OCI-LY3 (cell line): ENCODE measurements around the gene RNU6-1.

Experiments used
- H2AFZ ChIP-seq: fragments of 200-600, 300-600 bp; shearing (Covaris generic); 2 replicates; pipeline ENCODE4 v1.6.0; 2014; ENCODE audit warnings: antibody characterized with exemption, low read depth, low read length
- H3K27ac ChIP-seq: fragments of 200-600, 300-600 bp; sonication (generic); 2 replicates; pipeline ENCODE4 v1.5.1; 2014; ENCODE audit warnings: mild to moderate bottlenecking, low read length, moderate library complexity, mixed read lengths
- H3K27me3 ChIP-seq: fragments of 200-600, 300-600 bp; sonication (generic); 2 replicates; pipeline ENCODE4 v1.6.1; 2014; ENCODE audit warnings: low read depth, low read length, mixed read lengths
- H3K36me3 ChIP-seq: fragments of 200-600, 300-600 bp; sonication (generic); replicated peaks from 2 replicates; pipeline ENCODE3; 2014; ENCODE audit warnings: low read depth, low read length, mixed read lengths
- H3K4me1 ChIP-seq: fragments of 300-600, 200-600 bp; sonication (generic); 2 replicates; pipeline ENCODE4 v1.6.1; 2014; ENCODE audit warnings: low read length, mixed read lengths
- H3K4me2 ChIP-seq: fragments of 200-600, 300-600 bp; sonication (generic); 2 replicates; pipeline ENCODE4 v1.6.1; 2014; ENCODE audit warnings: low read length, mixed read lengths
- H3K4me3 ChIP-seq: fragments of 300-600, 200-600 bp; sonication (generic); 2 replicates; pipeline ENCODE4 v1.5.1; 2014; ENCODE audit warnings: antibody characterized with exemption, mild to moderate bottlenecking, low read length, moderate library complexity
- H3K79me2 ChIP-seq: fragments of 300-600, 200-600 bp; shearing (Covaris generic); 2 replicates; pipeline ENCODE4 v1.6.1; 2014; ENCODE audit warnings: mild to moderate bottlenecking, low read length, mixed read lengths
- H3K9ac ChIP-seq: fragments of 300-600, 200-600 bp; shearing (Covaris generic); 2 replicates; pipeline ENCODE4 v1.6.0; 2014; ENCODE audit warnings: mild to moderate bottlenecking, low read length, moderate library complexity
- H3K9me3 ChIP-seq: fragments of 200-600, 300-600 bp; shearing (Covaris generic); 2 replicates; pipeline ENCODE4 v1.6.1; 2014; ENCODE audit warnings: low read length, mixed read lengths; ENCODE audit not compliant: insufficient read depth
- H4K20me1 ChIP-seq: fragments of 200-600, 300-600 bp; sonication (generic); 2 replicates; pipeline ENCODE4 v1.6.1; 2016; ENCODE audit warnings: low read length, mixed read lengths; ENCODE audit not compliant: insufficient read depth
- EZH2phosphoT487 ChIP-seq: fragments of 200-600 bp; shearing (Covaris generic); IDR thresholded peaks from 2 replicates; pipeline ENCODE4 v1.6.1; 2018; ENCODE audit warnings: antibody characterized with exemption, mixed run types, low read depth
- TF ChIP-seq, protein P1 (sequence below): fragments of 200-600, 300-600 bp; sonication (generic); IDR thresholded peaks from 2 replicates; pipeline ENCODE4 v1.5.1; 2014; ENCODE audit warnings: antibody characterized with exemption, low read length, low read depth

RNU6-1 gene

DNA sequence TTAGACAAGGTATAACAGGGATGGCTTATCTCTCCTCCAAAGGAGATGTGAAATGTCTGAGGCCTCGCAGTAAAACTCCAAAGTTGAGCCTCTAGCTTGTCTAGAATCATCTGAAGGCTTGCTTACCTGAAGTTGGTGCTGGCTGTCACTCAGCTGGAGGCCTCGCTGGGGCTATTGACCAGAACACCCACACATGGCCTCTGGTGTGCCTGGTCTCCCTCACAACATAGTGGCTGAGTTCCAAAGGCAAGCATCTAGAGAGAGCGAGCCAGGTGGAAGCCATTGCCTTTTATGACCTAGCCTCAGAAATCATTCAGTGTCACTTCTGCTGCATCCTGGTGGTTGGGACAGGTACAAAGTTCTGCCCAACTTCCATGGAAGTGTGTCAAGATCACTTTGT is 17.4 kb upstream of the RNU6-1 start:
- Histone ChIP-seq H3K36me3 (no peaks in the 10 kb centered on the region), H4K20me1 (no peaks in the 10 kb centered on the region), H3K4me2 (no peak overlapping the region), H3K27me3 (no peaks in the 10 kb centered on the region), H3K4me3 (no peak overlapping the region), H3K9ac (no peak overlapping the region), H3K27ac (no peak overlapping the region), H2AFZ (no peak overlapping the region), H3K79me2 (no peaks in the 10 kb centered on the region), H3K4me1 (peaks cover 25% of the 10 kb centered on the region), H3K9me3 (no peaks in the 10 kb centered on the region)
- no peak for TF ChIP-seq EZH2phosphoT487
- TF ChIP-seq, protein P1, sequence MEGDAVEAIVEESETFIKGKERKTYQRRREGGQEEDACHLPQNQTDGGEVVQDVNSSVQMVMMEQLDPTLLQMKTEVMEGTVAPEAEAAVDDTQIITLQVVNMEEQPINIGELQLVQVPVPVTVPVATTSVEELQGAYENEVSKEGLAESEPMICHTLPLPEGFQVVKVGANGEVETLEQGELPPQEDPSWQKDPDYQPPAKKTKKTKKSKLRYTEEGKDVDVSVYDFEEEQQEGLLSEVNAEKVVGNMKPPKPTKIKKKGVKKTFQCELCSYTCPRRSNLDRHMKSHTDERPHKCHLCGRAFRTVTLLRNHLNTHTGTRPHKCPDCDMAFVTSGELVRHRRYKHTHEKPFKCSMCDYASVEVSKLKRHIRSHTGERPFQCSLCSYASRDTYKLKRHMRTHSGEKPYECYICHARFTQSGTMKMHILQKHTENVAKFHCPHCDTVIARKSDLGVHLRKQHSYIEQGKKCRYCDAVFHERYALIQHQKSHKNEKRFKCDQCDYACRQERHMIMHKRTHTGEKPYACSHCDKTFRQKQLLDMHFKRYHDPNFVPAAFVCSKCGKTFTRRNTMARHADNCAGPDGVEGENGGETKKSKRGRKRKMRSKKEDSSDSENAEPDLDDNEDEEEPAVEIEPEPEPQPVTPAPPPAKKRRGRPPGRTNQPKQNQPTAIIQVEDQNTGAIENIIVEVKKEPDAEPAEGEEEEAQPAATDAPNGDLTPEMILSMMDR: no peak

DNA sequence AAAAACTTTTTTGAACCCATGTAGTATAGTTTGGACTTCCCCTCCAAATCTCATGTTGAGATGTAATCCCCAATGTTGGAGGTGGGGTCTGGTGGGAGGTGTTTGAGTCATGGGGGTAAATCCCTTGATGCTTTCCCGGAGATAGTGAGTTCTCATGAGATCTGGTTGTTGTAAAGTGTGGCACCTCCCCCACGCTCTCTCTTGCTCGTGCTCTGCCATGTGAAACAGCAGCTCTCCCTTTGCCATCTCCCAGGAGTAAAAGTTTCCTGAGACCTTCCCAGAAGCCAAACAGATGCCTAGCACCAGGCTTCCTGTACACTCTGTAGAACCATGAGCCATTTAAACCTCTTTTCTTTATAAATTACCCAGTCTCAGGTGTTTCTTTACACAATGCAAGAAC is 16.0 kb upstream of the RNU6-1 start:
- H4K20me1 ChIP-seq: no peaks in the 10 kb centered on the region
- H2AFZ ChIP-seq: no peak overlapping the region
- no peaks in the 10 kb centered on the region for H3K36me3 ChIP-seq
- H3K9ac ChIP-seq: no peak overlapping the region
- H3K4me1 ChIP-seq: peaks cover 33% of the 10 kb centered on the region
- H3K27ac ChIP-seq: no peak overlapping the region
- H3K4me2 ChIP-seq: peak overlapping the region; percentile 37
- H3K79me2 ChIP-seq: no peaks in the 10 kb centered on the region
- no peak for TF ChIP-seq EZH2phosphoT487
- TF ChIP-seq, protein P1: no peak
- no peaks in the 10 kb centered on the region for H3K9me3 ChIP-seq
- no peaks in the 10 kb centered on the region for H3K27me3 ChIP-seq
- H3K4me3 ChIP-seq: no peak overlapping the region

DNA sequence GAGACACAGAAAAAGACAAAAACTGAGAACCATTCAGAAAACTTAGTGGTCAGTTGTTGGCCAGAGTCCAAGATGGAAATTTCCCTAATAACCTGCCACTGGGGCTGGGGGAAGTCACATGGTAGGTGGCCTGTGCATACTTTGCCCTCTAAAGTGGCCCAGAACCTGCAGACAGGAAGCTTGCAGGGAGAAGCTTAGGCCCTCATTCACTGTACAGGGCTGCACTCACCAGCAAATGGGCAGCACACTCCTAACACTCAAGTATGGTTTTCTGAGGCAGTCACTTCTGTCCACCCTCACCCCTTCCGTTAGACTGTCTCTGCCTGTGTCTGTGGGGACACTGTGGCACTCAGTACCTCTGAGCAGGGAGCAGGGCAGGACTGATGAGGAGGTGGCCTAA is 14.5 kb upstream of the RNU6-1 start:
- Histone ChIP-seq H3K9me3 (no peaks in the 10 kb centered on the region), H3K4me2 (no peak overlapping the region), H3K9ac (no peak overlapping the region), H3K36me3 (no peaks in the 10 kb centered on the region), H3K4me3 (no peak overlapping the region), H4K20me1 (no peaks in the 10 kb centered on the region), H3K79me2 (no peaks in the 10 kb centered on the region), H3K27ac (no peak overlapping the region), H3K4me1 (peaks cover 28% of the 10 kb centered on the region), H3K27me3 (no peaks in the 10 kb centered on the region), H2AFZ (no peak overlapping the region)
- TF ChIP-seq, protein P1: no peak
- TF ChIP-seq EZH2phosphoT487: no peak

DNA sequence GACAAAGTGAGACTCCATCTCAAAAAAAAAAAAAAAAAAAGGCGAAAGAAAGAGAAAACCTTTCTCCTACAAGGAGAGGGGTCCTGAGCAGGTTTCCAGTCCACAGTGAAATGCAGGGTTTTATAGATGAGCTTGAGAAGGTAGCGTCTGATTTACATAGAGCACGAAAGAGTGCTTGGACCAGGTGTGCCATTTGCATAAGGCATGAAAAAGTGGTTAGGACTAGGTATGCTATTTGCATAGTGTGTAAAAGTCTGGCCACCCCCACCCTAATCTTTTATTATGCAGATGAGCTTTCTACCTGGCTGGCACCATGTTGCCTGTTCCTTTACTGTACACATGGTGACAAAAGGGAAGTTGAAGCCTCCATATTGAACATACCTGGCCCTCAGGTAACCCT is 13.6 kb upstream of the RNU6-1 start:
- Histone ChIP-seq H4K20me1 (no peaks in the 10 kb centered on the region), H3K9ac (no peak overlapping the region), H3K4me3 (no peak overlapping the region), H3K27ac (no peak overlapping the region), H3K9me3 (no peaks in the 10 kb centered on the region), H3K4me2 (no peak overlapping the region), H3K4me1 (peaks cover 28% of the 10 kb centered on the region), H3K36me3 (no peaks in the 10 kb centered on the region), H3K79me2 (no peaks in the 10 kb centered on the region), H3K27me3 (no peaks in the 10 kb centered on the region), H2AFZ (no peak overlapping the region)
- no peak for TF ChIP-seq EZH2phosphoT487
- TF ChIP-seq, protein P1: no peak
